ENCODE results near the gene ZNF143.
"Not testable (repeated sequence)": the region's sequence is repeated elsewhere in the genome, so short reads cannot be mapped to it uniquely, and the experiment has no call there.

The ZNF143 gene

DNA sequence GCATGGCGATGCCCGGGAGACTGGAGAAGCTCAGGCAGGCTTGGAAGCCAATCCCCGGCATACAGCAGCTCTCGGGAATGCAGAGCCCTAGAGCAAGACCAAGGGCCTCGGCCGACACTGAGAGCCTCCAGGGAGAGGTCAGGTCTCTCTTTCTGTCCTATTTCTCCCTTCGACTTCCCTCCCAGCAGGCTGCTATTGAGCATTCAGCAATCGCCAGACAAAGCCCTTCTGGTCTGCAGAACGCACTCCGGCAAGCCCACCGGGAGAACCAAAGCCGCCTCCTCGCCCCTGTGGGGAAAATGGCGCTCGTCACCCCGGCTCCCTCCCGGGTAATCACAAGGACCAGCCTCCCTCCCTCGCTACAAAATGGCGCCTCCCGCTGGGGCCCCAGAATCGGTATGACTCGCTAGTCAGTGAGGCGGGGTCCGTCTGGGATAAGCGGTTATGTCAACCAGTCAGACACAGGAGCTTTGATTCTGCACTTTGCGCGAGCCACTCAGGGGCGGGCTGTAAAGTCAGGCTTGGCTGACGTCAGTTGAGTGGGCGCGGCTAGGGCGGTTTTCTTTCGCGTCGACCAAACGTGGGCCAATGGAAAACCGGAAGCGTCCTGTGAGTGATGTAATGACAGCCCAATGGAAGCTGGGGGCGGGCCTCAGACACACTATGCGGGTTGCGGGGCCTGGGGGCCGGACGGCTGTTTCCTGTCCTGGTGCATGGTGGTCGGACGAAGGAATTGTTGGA is at the start of gene ZNF143:
TSS of gene ZNF143 (plus strand) at position 691 of the 741 bp plus-strand sequence. CDS start 10,297 bp downstream, outside the sequence.
- Histone ChIP-seq H3K9me3 (no peaks in the 10 kb centered on the region), H3K36me3 (no peaks in the 10 kb centered on the region), H3K27me3 (no peaks in the 10 kb centered on the region), H3K27ac (peak within 1 kb of the TSS; percentile 98 to 99), H3K4me1 (peaks cover 0 to 25% (median 13%) of the 10 kb centered on the region in 4 donors), H3K4me3 (peak within 1 kb of the TSS; percentile 67 to 80)
- intact Hi-C loops (cut with DNase I; ENCODE audit: low total_unique reads): no loop called here
- DNase-seq: peak; percentile 100
- TF ChIP-seq, protein P1, sequence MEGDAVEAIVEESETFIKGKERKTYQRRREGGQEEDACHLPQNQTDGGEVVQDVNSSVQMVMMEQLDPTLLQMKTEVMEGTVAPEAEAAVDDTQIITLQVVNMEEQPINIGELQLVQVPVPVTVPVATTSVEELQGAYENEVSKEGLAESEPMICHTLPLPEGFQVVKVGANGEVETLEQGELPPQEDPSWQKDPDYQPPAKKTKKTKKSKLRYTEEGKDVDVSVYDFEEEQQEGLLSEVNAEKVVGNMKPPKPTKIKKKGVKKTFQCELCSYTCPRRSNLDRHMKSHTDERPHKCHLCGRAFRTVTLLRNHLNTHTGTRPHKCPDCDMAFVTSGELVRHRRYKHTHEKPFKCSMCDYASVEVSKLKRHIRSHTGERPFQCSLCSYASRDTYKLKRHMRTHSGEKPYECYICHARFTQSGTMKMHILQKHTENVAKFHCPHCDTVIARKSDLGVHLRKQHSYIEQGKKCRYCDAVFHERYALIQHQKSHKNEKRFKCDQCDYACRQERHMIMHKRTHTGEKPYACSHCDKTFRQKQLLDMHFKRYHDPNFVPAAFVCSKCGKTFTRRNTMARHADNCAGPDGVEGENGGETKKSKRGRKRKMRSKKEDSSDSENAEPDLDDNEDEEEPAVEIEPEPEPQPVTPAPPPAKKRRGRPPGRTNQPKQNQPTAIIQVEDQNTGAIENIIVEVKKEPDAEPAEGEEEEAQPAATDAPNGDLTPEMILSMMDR (IDR thresholded peaks at IDR 0.05): peak in 1 of 2 experiments; percentile 60

DNA sequence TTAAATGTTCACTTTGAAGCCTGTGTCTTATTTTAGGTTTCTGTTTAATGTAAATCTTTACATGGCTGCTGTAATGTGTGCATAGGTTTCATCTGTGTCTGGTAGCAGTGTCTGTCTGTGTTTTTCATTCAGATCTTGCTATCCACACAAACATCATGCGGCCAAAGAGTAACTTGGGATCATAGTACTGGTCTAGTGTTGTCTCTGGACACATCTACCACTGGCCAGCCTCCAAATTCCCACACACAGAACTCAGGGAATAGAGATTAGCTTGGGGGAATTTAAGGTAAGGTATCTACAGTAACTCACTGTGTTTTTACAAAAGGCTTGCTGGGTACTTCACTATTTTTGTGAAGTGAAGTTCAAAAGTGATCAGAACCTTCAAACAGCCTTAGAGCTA is 32.1 kb upstream of the ZNF143 start:
- Histone ChIP-seq H3K27ac (no peak overlapping the region), H3K4me3 (no peak overlapping the region), H3K9me3 (no peaks in the 10 kb centered on the region), H3K36me3 (peaks cover 79 to 97% (median 86%) of the 10 kb centered on the region in 3 donors), H3K27me3 (no peaks in the 10 kb centered on the region), H3K4me1 (no peaks in the 10 kb centered on the region)
- TF ChIP-seq, protein P1 (IDR thresholded peaks at IDR 0.05): no peak
- no peak for DNase-seq
- intact Hi-C loops (cut with DNase I; ENCODE audit: low total_unique reads): no loop called here

DNA sequence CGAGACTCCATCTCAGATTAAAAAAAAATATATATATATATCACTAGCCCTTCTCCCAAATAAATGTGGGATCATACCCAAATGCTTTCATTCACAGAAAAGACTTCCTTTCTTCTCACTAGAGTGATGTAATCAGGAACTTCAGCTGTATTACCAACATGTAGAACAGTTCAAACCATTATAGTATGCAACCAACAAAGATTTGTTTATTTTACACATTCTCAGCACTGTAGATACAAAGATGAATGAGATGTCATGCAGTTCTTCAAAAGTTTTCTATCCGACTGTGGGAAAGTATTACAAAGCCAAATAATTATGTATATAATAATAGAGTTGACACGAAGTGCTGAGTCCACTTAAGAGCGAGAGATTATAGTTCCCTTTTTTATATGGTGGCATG is 22.2 kb upstream of the ZNF143 start:
- H3K4me1 ChIP-seq: no peaks in the 10 kb centered on the region
- H3K36me3 ChIP-seq: peaks cover 86 to 98% (median 94%) of the 10 kb centered on the region in 3 donors
- no peak overlapping the region for H3K4me3 ChIP-seq
- H3K27ac ChIP-seq: no peak overlapping the region
- DNase-seq: no peak
- intact Hi-C loops (cut with DNase I; ENCODE audit: low total_unique reads): no loop called here
- no peaks in the 10 kb centered on the region for H3K9me3 ChIP-seq
- H3K27me3 ChIP-seq: no peaks in the 10 kb centered on the region
- TF ChIP-seq, protein P1 (IDR thresholded peaks at IDR 0.05): no peak

DNA sequence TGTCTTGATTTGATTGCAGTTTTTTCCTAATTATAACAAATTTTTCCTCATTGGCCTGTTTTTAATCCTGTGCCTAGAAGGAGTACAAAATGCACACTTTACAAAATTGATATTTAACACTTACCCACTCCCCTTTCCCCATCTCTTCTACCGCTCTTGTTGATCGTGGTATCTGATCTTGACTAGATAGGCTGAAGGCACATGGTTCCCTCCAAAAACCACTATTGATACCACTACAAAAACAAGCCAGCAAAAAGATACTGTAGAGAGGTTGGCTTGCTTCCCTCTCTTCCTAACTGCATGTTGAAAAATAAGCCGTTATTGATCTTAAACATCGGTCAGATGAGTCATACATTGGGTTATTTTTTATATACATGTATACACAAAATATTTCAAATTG is 14.6 kb upstream of the ZNF143 start:
- Histone ChIP-seq H3K36me3 (peaks cover 48 to 58% (median 55%) of the 10 kb centered on the region in 3 donors), H3K4me3 (no peak overlapping the region), H3K9me3 (no peaks in the 10 kb centered on the region), H3K27me3 (no peaks in the 10 kb centered on the region), H3K4me1 (no peaks in the 10 kb centered on the region), H3K27ac (no peak overlapping the region)
- DNase-seq: no peak
- intact Hi-C loops (cut with DNase I; ENCODE audit: low total_unique reads): no loop called here
- TF ChIP-seq, protein P1 (IDR thresholded peaks at IDR 0.05): no peak

DNA sequence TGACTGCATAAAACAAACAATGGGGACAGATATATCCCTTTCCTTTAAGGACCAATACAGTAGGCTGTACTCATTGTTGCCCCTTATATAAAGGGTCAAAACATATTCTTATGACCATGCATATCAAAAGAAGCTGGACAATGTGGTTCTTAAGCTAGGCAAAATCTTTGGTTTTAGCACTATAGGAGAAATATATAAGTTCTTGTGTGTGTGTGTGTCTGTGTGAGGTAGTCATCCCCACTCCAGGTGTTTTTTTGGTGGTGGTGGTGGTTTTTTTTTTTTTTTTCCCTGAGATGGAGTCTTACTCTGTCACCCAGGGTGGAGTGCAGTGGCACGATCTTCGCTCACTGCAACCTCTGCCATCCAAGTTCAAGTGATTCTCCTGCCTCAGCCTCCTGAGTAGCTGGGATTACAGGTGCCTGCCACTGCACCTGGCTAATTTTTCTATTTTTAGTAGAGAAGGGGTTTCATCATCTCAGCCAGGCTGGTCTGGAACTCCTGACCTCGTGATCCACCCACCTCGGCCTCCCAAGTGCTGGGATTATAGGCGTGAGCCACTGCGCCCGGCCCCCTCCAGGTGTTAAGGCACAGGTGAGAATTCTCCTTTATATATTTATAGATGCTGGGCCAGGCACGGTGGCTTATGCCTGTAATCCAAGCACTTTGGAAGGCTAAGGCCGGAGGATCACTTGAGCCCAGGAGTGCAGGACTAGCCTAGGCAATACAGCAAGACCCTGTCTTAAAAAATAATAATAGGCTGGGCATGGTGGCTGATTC is 12.0 kb upstream of the ZNF143 start:
- DNase-seq: no peak
- Histone ChIP-seq H3K27ac (no peak overlapping the region), H3K36me3 (peaks cover 25 to 33% (median 30%) of the 10 kb centered on the region in 3 donors), H3K4me3 (no peak overlapping the region), H3K4me1 (no peaks in the 10 kb centered on the region), H3K9me3 (peaks cover 0 to 13% (median 0%) of the 10 kb centered on the region in 3 donors), H3K27me3 (no peaks in the 10 kb centered on the region)
- intact Hi-C loops (cut with DNase I; ENCODE audit: low total_unique reads): no loop called here
- TF ChIP-seq, protein P1 (IDR thresholded peaks at IDR 0.05): no peak

GRCh38 chr11:9452023-9452422 is 8.8 kb upstream of the ZNF143 start:
- Histone ChIP-seq H3K9me3 (peaks cover 0 to 13% (median 0%) of the 10 kb centered on the region in 3 donors), H3K36me3 (peaks cover 0 to 15% (median 5%) of the 10 kb centered on the region in 3 donors)
- H3K4me3 ChIP-seq; H3K4me1 ChIP-seq; intact Hi-C loops (cut with DNase I; ENCODE audit: low total_unique reads); DNase-seq; H3K27ac ChIP-seq; H3K27me3 ChIP-seq: not testable (repeated sequence)
